ENCODE measurements around the gene MTHFSD.

DNA sequence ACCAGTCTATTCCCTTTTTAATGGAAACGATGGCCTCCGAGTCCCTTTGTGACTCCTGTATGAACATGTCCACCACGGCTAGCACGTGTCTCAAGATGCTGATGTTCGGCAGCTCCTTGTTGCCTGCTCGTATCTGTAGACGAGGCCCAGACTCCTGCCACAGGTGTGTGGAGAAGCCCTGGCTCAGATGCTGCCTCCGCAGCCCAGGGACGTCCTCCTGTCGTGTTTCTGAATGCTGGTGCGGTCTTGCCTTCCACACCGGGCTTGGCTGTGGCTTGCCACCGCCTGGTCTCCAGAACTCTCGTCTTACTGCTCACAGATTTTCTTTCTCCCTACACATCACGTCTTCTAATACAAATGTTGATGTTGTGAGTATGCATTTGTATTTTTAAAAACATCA lies 27.7 kb downstream of the MTHFSD start:
- TF ChIP-seq CTCF (conservative IDR thresholded peaks at IDR 0.05; ENCODE audit: low read depth, low read length) = no peak
- TF ChIP-seq EZH2 (IDR thresholded peaks at IDR 0.05; ENCODE audit: low read length, unreplicated experiment) = no peak
- TF ChIP-seq EZH2phosphoT487 (IDR thresholded peaks at IDR 0.05; ENCODE audit: borderline replicate concordance, low read length) = no peak
